Panc1 (cell line): ENCODE measurements around the gene GNG14.

Source experiments
- CTCF ChIP-seq: fragments of 450-650 bp; IDR thresholded peaks from 2 replicates; pipeline ENCODE4 v1.5.1; 2017; ENCODE audit warnings: mild to moderate bottlenecking
- REST ChIP-seq, 2 experiments: IDR thresholded peaks; 2 replicates each; pipeline ENCODE4 v1.6.1; 2011 to 2012; ENCODE audit warnings: low read depth in 2 of 2, control low read depth in 1 of 2, low read length in 1 of 2, mild to moderate bottlenecking in 1 of 2, moderate library complexity in 1 of 2; ENCODE audit not compliant: insufficient read depth in 1 of 2

- TF ChIP-seq REST (IDR thresholded peaks at IDR 0.05; ENCODE audit: insufficient read depth in 1 of 2, low read depth in 2 of 2, low read length in 1 of 2): no peak
- TF ChIP-seq CTCF: no peak
Observed at GRCh38 chr19:12657966-12658365, 29.8 kb upstream of the GNG14 start.
